H9 (cell line): Measurements from ENCODE around the gene SPRED1. TPM values are rescaled to one million over a fixed set of nuclear protein-coding genes. Genes with fewer than 3 reads are reported as not detected.

Experiments
- DNase-seq: peaks from one replicate; pipeline ENCODE4 v3.0.0-alpha.2; 2017
- H2AFZ ChIP-seq: one replicate; pipeline ENCODE4 v1.6.1; 2013; ENCODE audit warnings: mild to moderate bottlenecking, low read length, control low read depth, moderate library complexity
- H2AK5ac ChIP-seq: 2 replicates; pipeline ENCODE4 v1.6.1; 2013; ENCODE audit warnings: low read length, control low read depth, mixed read lengths; ENCODE audit not compliant: insufficient read length
- H2BK120ac ChIP-seq: one replicate; pipeline ENCODE4 v1.6.1; 2013; ENCODE audit warnings: low read depth, mild to moderate bottlenecking, low read length, control low read depth, inconsistent platforms; ENCODE audit not compliant: poor library complexity, severe bottlenecking
- H2BK12ac ChIP-seq: 2 replicates; pipeline ENCODE4 v1.6.1; 2013; ENCODE audit warnings: low read length, control low read depth, mixed read lengths, low read depth; ENCODE audit not compliant: insufficient read length
- H2BK15ac ChIP-seq: 2 replicates; pipeline ENCODE4 v1.6.1; 2013; ENCODE audit warnings: low read depth, low read length, control low read depth
- H2BK20ac ChIP-seq: one replicate; pipeline ENCODE4 v1.6.1; 2013; ENCODE audit warnings: low read depth, mild to moderate bottlenecking, low read length, control low read depth, inconsistent platforms; ENCODE audit not compliant: poor library complexity, severe bottlenecking
- H2BK5ac ChIP-seq: 2 replicates; pipeline ENCODE4 v1.6.1; 2013; ENCODE audit warnings: low read length, control low read depth, mixed read lengths; ENCODE audit not compliant: insufficient read length
- H3K14ac ChIP-seq: 2 replicates; pipeline ENCODE4 v1.6.1; 2013; ENCODE audit warnings: low read length, control low read depth; ENCODE audit not compliant: insufficient read depth
- H3K18ac ChIP-seq: 2 replicates; pipeline ENCODE4 v1.6.1; 2013; ENCODE audit warnings: low read depth, mild to moderate bottlenecking, mixed read lengths, low read length, control low read depth; ENCODE audit not compliant: insufficient read length
- H3K23ac ChIP-seq: 2 replicates; pipeline ENCODE4 v1.6.1; 2013; ENCODE audit warnings: low read length, control low read depth, mixed read lengths, low read depth; ENCODE audit not compliant: insufficient read length
- H3K23me2 ChIP-seq: 2 replicates; pipeline ENCODE4 v1.6.1; 2013; ENCODE audit warnings: low read depth, mild to moderate bottlenecking, mixed read lengths, low read length, control low read depth; ENCODE audit not compliant: insufficient read length, poor library complexity, severe bottlenecking
- H3K27ac ChIP-seq: 2 replicates; pipeline ENCODE4 v1.5.1; 2013; ENCODE audit warnings: low read length, control low read depth, mixed read lengths, low read depth; ENCODE audit not compliant: insufficient read length
- H3K27me3 ChIP-seq: 2 replicates; pipeline ENCODE4 v1.6.1; 2013; ENCODE audit warnings: low read length, control low read depth, inconsistent platforms; ENCODE audit not compliant: insufficient read depth
- H3K4ac ChIP-seq: 2 replicates; pipeline ENCODE4 v1.6.1; 2013; ENCODE audit warnings: low read depth, mild to moderate bottlenecking, control low read depth, inconsistent platforms, low read length, moderate library complexity
- H3K4me1 ChIP-seq: 2 replicates; pipeline ENCODE4 v1.6.1; 2013; ENCODE audit warnings: low read length, control low read depth, inconsistent platforms; ENCODE audit not compliant: insufficient read depth
- H3K4me2 ChIP-seq: 2 replicates; pipeline ENCODE4 v1.6.1; 2013; ENCODE audit warnings: low read length, control low read depth, mixed read lengths; ENCODE audit not compliant: insufficient read length, insufficient read depth
- H3K56ac ChIP-seq: 2 replicates; pipeline ENCODE4 v1.6.1; 2013; ENCODE audit warnings: low read depth, mild to moderate bottlenecking, mixed read lengths, low read length, control low read depth; ENCODE audit not compliant: insufficient read length
- H3K79me1 ChIP-seq: 2 replicates; pipeline ENCODE4 v1.6.1; 2013; ENCODE audit warnings: low read depth, mild to moderate bottlenecking, moderate library complexity, low read length, control low read depth, inconsistent platforms; ENCODE audit not compliant: insufficient read depth, poor library complexity, severe bottlenecking
- H3K79me2 ChIP-seq: 2 replicates; pipeline ENCODE4 v1.6.1; 2013; ENCODE audit warnings: low read length, control low read depth, inconsistent platforms; ENCODE audit not compliant: insufficient read depth
- H3K9ac ChIP-seq: 2 replicates; pipeline ENCODE4 v1.6.1; 2013; ENCODE audit warnings: low read length, control low read depth, mixed read lengths; ENCODE audit not compliant: insufficient read length; ENCODE audit errors: extremely low read depth
- H3K9me3 ChIP-seq: one replicate; pipeline ENCODE4 v1.6.1; 2013; ENCODE audit warnings: low read depth, low read length, inconsistent platforms; ENCODE audit not compliant: control insufficient read depth
- H3T11ph ChIP-seq: one replicate; pipeline ENCODE4 v1.6.1; 2013; ENCODE audit warnings: mild to moderate bottlenecking, low read length, control low read depth, inconsistent platforms
- H4K20me1 ChIP-seq: one replicate; pipeline ENCODE4 v1.6.1; 2013; ENCODE audit not compliant: control insufficient read depth, insufficient read length, insufficient read depth
- H4K5ac ChIP-seq: 2 replicates; pipeline ENCODE4 v1.6.1; 2013; ENCODE audit warnings: low read depth, mild to moderate bottlenecking, mixed read lengths, low read length, control low read depth; ENCODE audit not compliant: insufficient read length
- H4K8ac ChIP-seq: replicated peaks from 2 replicates; pipeline ENCODE4 v1.6.1; 2013; ENCODE audit warnings: low read length, control low read depth, mixed read lengths, low read depth; ENCODE audit not compliant: insufficient read length
- H4K91ac ChIP-seq: 2 replicates; pipeline ENCODE4 v1.6.1; 2013; ENCODE audit warnings: low read depth, mild to moderate bottlenecking, moderate library complexity, mixed read lengths, low read length, control low read depth; ENCODE audit not compliant: insufficient read length
- H3K27ac Mint-ChIP-seq, 3 experiments: 2 replicates in 2 of 3; 3 replicates in 1 of 3; pipeline ENCODE4 v1.8.0; 2020 to 2021; ENCODE audit warnings: mixed read lengths in 3 of 3, mild to moderate bottlenecking in 1 of 3, moderate library complexity in 1 of 3
- H3K27me3 Mint-ChIP-seq: 2 replicates; pipeline ENCODE4 v1.8.0; 2021; ENCODE audit warnings: low read depth, mild to moderate bottlenecking, moderate library complexity, mixed read lengths
- H3K36me3 Mint-ChIP-seq, 3 experiments: 2 replicates in 2 of 3; 3 replicates in 1 of 3; pipeline ENCODE4 v1.8.0; 2020 to 2021; ENCODE audit warnings: low read depth in 3 of 3, mixed read lengths in 3 of 3; ENCODE audit not compliant: insufficient read depth in 1 of 3
- H3K4me1 Mint-ChIP-seq, 2 experiments: 2 replicates each; pipeline ENCODE4 v1.8.0; 2020; ENCODE audit warnings: mixed read lengths in 2 of 2
- H3K4me3 Mint-ChIP-seq, 2 experiments: 2 replicates in 1 of 2; 3 replicates in 1 of 2; pipeline ENCODE4 v1.8.0; 2020 to 2021; ENCODE audit warnings: mild to moderate bottlenecking in 2 of 2, mixed read lengths in 2 of 2, moderate library complexity in 1 of 2
- H3K9me3 Mint-ChIP-seq, 2 experiments: 2 replicates in 1 of 2; 3 replicates in 1 of 2; pipeline ENCODE4 v1.8.0; 2020; ENCODE audit warnings: mild to moderate bottlenecking in 2 of 2, mixed read lengths in 2 of 2, moderate library complexity in 1 of 2
- total RNA-seq: library from RNA; stranded (reverse); gene quantifications from 2 replicates; pipeline ENCODE4 v1.2.1, GENCODE V29; 2021
- TF ChIP-seq, protein P1 (sequence below): fragments of 200-600 bp; sonication (generic); conservative IDR thresholded peaks from 3 replicates; pipeline ENCODE4 v1.8.0; 2021; ENCODE audit warnings: antibody characterized with exemption, mild to moderate bottlenecking

Gene SPRED1
- total RNA-seq, 1 experiment from 2014 or later, result 41.0 TPM

DNA sequence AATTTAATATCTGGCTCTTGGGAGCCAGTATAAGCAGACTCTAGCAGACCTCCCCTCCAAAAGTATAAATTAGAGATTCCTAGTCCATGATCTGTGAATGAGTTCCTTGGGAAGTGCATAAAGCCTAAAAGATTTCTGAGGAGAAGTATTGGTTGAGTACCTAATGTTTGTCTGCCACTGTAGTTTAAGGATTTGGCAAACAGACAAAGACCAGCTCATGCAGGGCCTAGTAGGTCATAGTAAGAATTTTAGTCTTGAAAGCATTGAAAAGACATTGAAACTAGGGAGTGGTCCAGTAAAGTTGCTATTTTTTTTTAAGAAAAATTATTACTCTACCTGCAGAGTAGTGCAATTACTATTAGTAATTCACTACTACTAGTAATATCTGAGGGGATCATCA, 67.5 kb downstream of the SPRED1 start:
- Mint-ChIP-seq H3K27me3 (no peaks in the 10 kb centered on the region), H3K4me1 (no peaks in the 10 kb centered on the region), H3K4me3 (no peak overlapping the region), H3K27ac (no peak overlapping the region), H3K9me3 (no peaks in the 10 kb centered on the region), H3K36me3 (peaks cover 5 to 20% (median 13%) of the 10 kb centered on the region in 3 experiments; a peak in 5 of 7 replicates)
- H2BK5ac ChIP-seq, result no peak overlapping the region
- no peak overlapping the region for H2BK120ac ChIP-seq
- H3K79me1 ChIP-seq, result peaks cover 3% of the 10 kb centered on the region
- H4K91ac ChIP-seq, result no peak overlapping the region
- H3K23me2 ChIP-seq, result no peaks in the 10 kb centered on the region
- no peak overlapping the region for H3K4ac ChIP-seq
- no peaks in the 10 kb centered on the region for H3K9me3 ChIP-seq
- no peaks in the 10 kb centered on the region for H3K4me1 ChIP-seq
- no peak overlapping the region for H3K18ac ChIP-seq
- H2BK15ac ChIP-seq, result no peak overlapping the region
- TF ChIP-seq, protein P1, sequence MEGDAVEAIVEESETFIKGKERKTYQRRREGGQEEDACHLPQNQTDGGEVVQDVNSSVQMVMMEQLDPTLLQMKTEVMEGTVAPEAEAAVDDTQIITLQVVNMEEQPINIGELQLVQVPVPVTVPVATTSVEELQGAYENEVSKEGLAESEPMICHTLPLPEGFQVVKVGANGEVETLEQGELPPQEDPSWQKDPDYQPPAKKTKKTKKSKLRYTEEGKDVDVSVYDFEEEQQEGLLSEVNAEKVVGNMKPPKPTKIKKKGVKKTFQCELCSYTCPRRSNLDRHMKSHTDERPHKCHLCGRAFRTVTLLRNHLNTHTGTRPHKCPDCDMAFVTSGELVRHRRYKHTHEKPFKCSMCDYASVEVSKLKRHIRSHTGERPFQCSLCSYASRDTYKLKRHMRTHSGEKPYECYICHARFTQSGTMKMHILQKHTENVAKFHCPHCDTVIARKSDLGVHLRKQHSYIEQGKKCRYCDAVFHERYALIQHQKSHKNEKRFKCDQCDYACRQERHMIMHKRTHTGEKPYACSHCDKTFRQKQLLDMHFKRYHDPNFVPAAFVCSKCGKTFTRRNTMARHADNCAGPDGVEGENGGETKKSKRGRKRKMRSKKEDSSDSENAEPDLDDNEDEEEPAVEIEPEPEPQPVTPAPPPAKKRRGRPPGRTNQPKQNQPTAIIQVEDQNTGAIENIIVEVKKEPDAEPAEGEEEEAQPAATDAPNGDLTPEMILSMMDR, result no peak
- H2BK20ac ChIP-seq, result no peak overlapping the region
- H2AFZ ChIP-seq, result no peak overlapping the region
- no peak overlapping the region for H4K8ac ChIP-seq
- no peaks in the 10 kb centered on the region for H4K20me1 ChIP-seq
- H4K5ac ChIP-seq, result no peak overlapping the region
- H3K27me3 ChIP-seq, result no peaks in the 10 kb centered on the region
- H3T11ph ChIP-seq, result no peak overlapping the region
- no peak for DNase-seq
- H3K79me2 ChIP-seq, result no peaks in the 10 kb centered on the region; the same call in 1 of the 2 replicates
- no peak overlapping the region for H2BK12ac ChIP-seq
- no peak overlapping the region for H3K27ac ChIP-seq
- no peak overlapping the region for H2AK5ac ChIP-seq
- H3K56ac ChIP-seq, result no peak overlapping the region
- H3K9ac ChIP-seq, result no peak overlapping the region
- no peak overlapping the region for H3K4me2 ChIP-seq
- no peak overlapping the region for H3K23ac ChIP-seq
- no peak overlapping the region for H3K14ac ChIP-seq
